GM19023 (cell line): Measurements from ENCODE around the gene SNAP29.
"Not testable (repeated sequence)": the region's sequence is repeated elsewhere in the genome, so short reads cannot be mapped to it uniquely, and the experiment has no call there.

Experiments used
- ATAC-seq: cut with Tn5 transposase; IDR thresholded peaks from one replicate; pipeline ENCODE4 v1.9.1; 2021; ENCODE audit warnings: mild to moderate bottlenecking, moderate library complexity; ENCODE audit not compliant: unreplicated experiment

Gene SNAP29

GRCh38 chr22:20897737-20898136 lies 38.9 kb downstream of the SNAP29 start:
- not testable (repeated sequence) for ATAC-seq

- no peak for ATAC-seq
Observed at GRCh38 chr22:20899827-20900423, 41.1 kb downstream of the SNAP29 start.

GRCh38 chr22:20901093-20902033 lies 42.6 kb downstream of the SNAP29 start:
- ATAC-seq, result not testable (repeated sequence)

- ATAC-seq, result no peak
Observed at GRCh38 chr22:20903093-20903492, 44.3 kb downstream of the SNAP29 start.

- no peak for ATAC-seq
Observed at GRCh38 chr22:20904008-20904979, 45.5 kb downstream of the SNAP29 start.

- ATAC-seq, result no peak
Observed at GRCh38 chr22:20904980-20905355, 46.2 kb downstream of the SNAP29 start.

- ATAC-seq, result no peak
Observed at GRCh38 chr22:20905415-20906386, 46.9 kb downstream of the SNAP29 start.

GRCh38 chr22:20906387-20906767 lies 47.6 kb downstream of the SNAP29 start:
- no peak for ATAC-seq

GRCh38 chr22:20908717-20909116 lies 49.9 kb downstream of the SNAP29 start:
- ATAC-seq, result not testable (repeated sequence)

GRCh38 chr22:20909543-20910303 lies 50.9 kb downstream of the SNAP29 start:
- ATAC-seq, result no peak

GRCh38 chr22:20912494-20912893 lies 53.7 kb downstream of the SNAP29 start:
- no peak for ATAC-seq

GRCh38 chr22:20916916-20917810 lies 58.4 kb downstream of the SNAP29 start, which contains the start of gene CRKL:
Gene CRKL, plus strand, starts transcription at chr22:20917407. Its CDS starts 528 bp downstream, at chr22:20917935.
- ATAC-seq, result peak; percentile 91

- ATAC-seq, result no peak
Observed at GRCh38 chr22:20918663-20919218, 59.9 kb downstream of the SNAP29 start.

GRCh38 chr22:20919718-20920117 lies 60.9 kb downstream of the SNAP29 start:
- ATAC-seq, result no peak

GRCh38 chr22:20920881-20921203 lies 62.0 kb downstream of the SNAP29 start:
- no peak for ATAC-seq

- ATAC-seq, result no peak
Observed at GRCh38 chr22:20922141-20922751, 63.4 kb downstream of the SNAP29 start.

- ATAC-seq, result no peak
Observed at GRCh38 chr22:20926243-20926642, 67.4 kb downstream of the SNAP29 start.
